SK-N-SH (cell line): Measurements from ENCODE around the gene USP40. TPM values are rescaled to one million over a fixed set of nuclear protein-coding genes. Genes with fewer than 3 reads are reported as not detected.

ENCODE experiments used
- CTCF ChIA-PET: fragments of 300-600, 350-600 bp; formaldehyde crosslinking; extraction: SDS; loops from one replicate; lab custom pipeline; 2021; lab: Yijun Ruan, JAX
- POLR2A ChIA-PET: fragments of 350-600 bp; sonication (Branson Sonifier 250); formaldehyde crosslinking; extraction: SDS; loops from one replicate; lab custom pipeline; 2020; ENCODE audit warnings: antibody characterized with exemption, inconsistent platforms; lab: Yijun Ruan, JAX
- DNase-seq: peaks from one replicate; pipeline ENCODE4 v3.0.0; 2012
- H2AFZ ChIP-seq: fragments of 200-600 bp; sonication (generic); 2 replicates; pipeline ENCODE4 v1.8.1; 2016; ENCODE audit warnings: antibody characterized with exemption, mild to moderate bottlenecking, low read depth
- H3F3A ChIP-seq: fragments of 200-600 bp; sonication (generic); replicated peaks from 2 replicates; pipeline ENCODE3; 2016; ENCODE audit warnings: antibody characterized with exemption, mild to moderate bottlenecking; ENCODE audit not compliant: insufficient read depth
- H3K27ac ChIP-seq, 2 experiments: fragments of 200-500 bp in 1 of 2; fragments of 200-600 bp in 1 of 2; sonication (Bioruptor generic) in 1 of 2; sonication (generic), shearing (Covaris generic) in 1 of 2; 2 replicates each; pipeline versions ENCODE4 v1.5.1 to v1.6.1; 2014 to 2016; ENCODE audit warnings: low read depth in 2 of 2, inconsistent platforms in 1 of 2, low read length in 1 of 2, mild to moderate bottlenecking in 1 of 2, mixed read lengths in 1 of 2
- H3K27me3 ChIP-seq: fragments of 200-600 bp; sonication (generic), shearing (Covaris generic); 2 replicates; pipeline ENCODE4 v1.6.1; 2016; ENCODE audit warnings: mixed run types; ENCODE audit not compliant: insufficient read depth
- H3K36me3 ChIP-seq, 2 experiments: fragments of 200-500 bp in 1 of 2; fragments of 200-600 bp in 1 of 2; sonication (Bioruptor generic) in 1 of 2; sonication (generic) in 1 of 2; replicated peaks in 1 of 2; 2 replicates each; pipeline versions ENCODE3 to v1.5.1; 2014 to 2016; ENCODE audit warnings: low read length in 1 of 2, mild to moderate bottlenecking in 1 of 2; ENCODE audit not compliant: insufficient read depth in 2 of 2, control insufficient read depth in 1 of 2
- H3K4me1 ChIP-seq, 2 experiments: fragments of 200-500 bp in 1 of 2; fragments of 200-600 bp in 1 of 2; sonication (Bioruptor generic) in 1 of 2; sonication (generic), shearing (Covaris generic) in 1 of 2; 2 replicates each; pipeline versions ENCODE4 v1.5.1 to v1.6.1; 2014 to 2016; ENCODE audit warnings: low read depth in 1 of 2, low read length in 1 of 2, mixed run types in 1 of 2; ENCODE audit not compliant: insufficient read depth in 2 of 2, control insufficient read depth in 1 of 2
- H3K4me2 ChIP-seq: fragments of 200-600 bp; sonication (generic), shearing (Covaris generic); 2 replicates; pipeline ENCODE4 v1.6.1; 2017; ENCODE audit warnings: mixed run types
- H3K4me3 ChIP-seq, 2 experiments: fragments of 200-500 bp in 1 of 2; fragments of 200-600 bp in 1 of 2; sonication (Bioruptor generic) in 1 of 2; sonication (generic), shearing (Covaris generic) in 1 of 2; 2 replicates each; pipeline versions ENCODE4 v1.5.1 to v1.8.1; 2014 to 2016; ENCODE audit warnings: low read depth in 2 of 2, inconsistent platforms in 1 of 2, low read length in 1 of 2, mild to moderate bottlenecking in 1 of 2, mixed read lengths in 1 of 2, moderate library complexity in 1 of 2
- H3K79me2 ChIP-seq: fragments of 200-600 bp; sonication (generic); 2 replicates; pipeline ENCODE4 v1.8.1; 2017; ENCODE audit warnings: mild to moderate bottlenecking; ENCODE audit not compliant: insufficient read depth
- H3K9ac ChIP-seq: fragments of 200-600 bp; sonication (generic); 2 replicates; pipeline ENCODE4 v1.6.1; 2017; ENCODE audit warnings: mixed run types
- H3K9me2 ChIP-seq: fragments of 200-600 bp; sonication (generic); 2 replicates; pipeline ENCODE4 v1.6.1; 2017; ENCODE audit warnings: mixed run types
- H3K9me3 ChIP-seq: fragments of 200-600 bp; sonication (generic); 2 replicates; pipeline ENCODE4 v1.6.1; 2017; ENCODE audit warnings: mixed run types, mild to moderate bottlenecking, moderate library complexity
- H4K20me1 ChIP-seq: fragments of 200-600 bp; sonication (generic); 2 replicates; pipeline ENCODE4 v1.6.1; 2017; ENCODE audit warnings: mild to moderate bottlenecking, mixed run types; ENCODE audit not compliant: insufficient read depth
- CHD2 ChIP-seq: fragments of 150-350 bp; IDR thresholded peaks from 2 replicates; pipeline ENCODE4 v1.6.1; 2018; ENCODE audit warnings: low read length; ENCODE audit not compliant: partially characterized antibody
- ELF1 ChIP-seq: IDR thresholded peaks from 2 replicates; pipeline ENCODE4 v1.4.0; 2012
- EP300 ChIP-seq, 2 experiments: IDR thresholded peaks; 2 replicates each; pipeline versions ENCODE4 v1.4.0 to v1.6.1; 2012; ENCODE audit warnings: borderline replicate concordance in 1 of 2, low read depth in 1 of 2, low read length in 1 of 2
- FOSL2 ChIP-seq: IDR thresholded peaks from 2 replicates; pipeline ENCODE4 v1.4.0; 2012; ENCODE audit warnings: low read depth, mild to moderate bottlenecking, moderate library complexity, borderline replicate concordance
- FOXM1 ChIP-seq: IDR thresholded peaks from 2 replicates; pipeline ENCODE4 v1.4.0; 2012; ENCODE audit warnings: low read depth, mild to moderate bottlenecking
- GABPA ChIP-seq: IDR thresholded peaks from 2 replicates; pipeline ENCODE4 v1.4.0; 2012; ENCODE audit warnings: low read depth, mild to moderate bottlenecking
- MEF2A ChIP-seq: IDR thresholded peaks from 2 replicates; pipeline ENCODE4 v1.4.0; 2012; ENCODE audit warnings: low read depth, borderline replicate concordance
- MXI1 ChIP-seq: IDR thresholded peaks from 2 replicates; pipeline ENCODE4 v1.6.1; 2012; ENCODE audit warnings: mild to moderate bottlenecking, low read depth, low read length, improper control_type of control experiment
- NFIC ChIP-seq: IDR thresholded peaks from 2 replicates; pipeline ENCODE4 v1.4.0; 2012; ENCODE audit warnings: borderline replicate concordance
- RCOR1 ChIP-seq: fragments of 150-350 bp; IDR thresholded peaks from 2 replicates; pipeline ENCODE4 v1.6.1; 2017; ENCODE audit warnings: antibody characterized with exemption, low read length
- RXRA ChIP-seq: IDR thresholded peaks from 2 replicates; pipeline ENCODE4 v1.4.0; 2012; ENCODE audit warnings: low read depth, mild to moderate bottlenecking, borderline replicate concordance
- SIN3A ChIP-seq: IDR thresholded peaks from 2 replicates; pipeline ENCODE4 v1.6.1; 2012; ENCODE audit warnings: low read depth, mild to moderate bottlenecking, low read length, moderate library complexity, borderline replicate concordance
- SMC3 ChIP-seq: IDR thresholded peaks from 2 replicates; pipeline ENCODE4 v1.6.1; 2012; ENCODE audit warnings: low read depth, low read length, improper control_type of control experiment
- TCF12 ChIP-seq: IDR thresholded peaks from 2 replicates; pipeline ENCODE4 v1.4.0; 2012
- TEAD4 ChIP-seq: IDR thresholded peaks from 2 replicates; pipeline ENCODE4 v1.4.0; 2012; ENCODE audit warnings: mild to moderate bottlenecking, borderline replicate concordance; ENCODE audit not compliant: insufficient read depth
- YY1 ChIP-seq: IDR thresholded peaks from 2 replicates; pipeline ENCODE4 v1.4.0; 2012; ENCODE audit warnings: low read depth, mild to moderate bottlenecking
- WGBS: methylation state at CpG from one replicate; pipeline ENCODE4 v1.1.6; 2017; ENCODE audit warnings: low lambda C conversion rate; 5-methylcytosine and 5-hydroxymethylcytosine counted together
- polyA plus RNA-seq, 3 experiments: library from polyadenylated mRNA; depleted of rRNA; stranded (reverse); fragments of >200 nt; gene quantifications; 2 replicates each; pipeline ENCODE4 v1.2.3, GENCODE V29; 2012
- TF ChIP-seq, protein P1 (sequence below): IDR thresholded peaks from 2 replicates; pipeline ENCODE4 v1.4.0; 2012; ENCODE audit warnings: low read depth
- TF ChIP-seq, protein P2 (sequence below): fragments of 200-600 bp; sonication (generic); IDR thresholded peaks from 2 replicates; pipeline ENCODE4 v1.6.1; 2017; ENCODE audit warnings: antibody characterized with exemption, mild to moderate bottlenecking, moderate library complexity
- TF ChIP-seq, protein P3 (sequence below): IDR thresholded peaks from 2 replicates; pipeline ENCODE4 v1.6.1; 2012; ENCODE audit warnings: mild to moderate bottlenecking, low read depth, low read length, moderate library complexity
- TF ChIP-seq, protein P4 (sequence below): fragments of 150-350 bp; IDR thresholded peaks from 2 replicates; pipeline ENCODE4 v1.6.1; 2017; ENCODE audit warnings: antibody characterized with exemption, low read length, low read depth, borderline replicate concordance

USP40 gene
- polyA plus RNA-seq, 1 of the 3 experiments (the other 2 are of a cell fraction) = 37.0 TPM

DNA sequence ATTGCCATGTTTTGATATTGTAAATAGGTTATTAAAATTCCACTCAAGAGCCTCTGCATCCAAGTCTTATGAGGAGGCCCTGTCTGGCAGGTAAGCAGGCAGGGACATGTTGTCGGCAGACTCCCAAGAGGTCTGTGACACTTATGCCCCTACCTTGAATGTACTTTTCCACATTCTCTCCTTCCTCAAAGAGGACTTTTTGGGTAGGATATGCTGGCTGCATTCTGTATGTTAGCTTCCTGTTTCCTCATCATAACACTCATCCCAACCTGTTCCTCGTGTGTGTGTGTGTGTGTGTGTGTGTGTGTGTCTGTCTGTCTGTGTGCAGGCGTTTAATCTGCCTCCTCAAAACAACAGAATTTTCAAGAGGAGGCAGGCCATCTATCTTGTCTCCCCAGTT is 75.3 kb downstream of the USP40 start:
- H3K4me3 ChIP-seq = no peak overlapping the region
- no peaks in the 10 kb centered on the region for H4K20me1 ChIP-seq
- no peak overlapping the region for H3K4me2 ChIP-seq
- TF ChIP-seq RCOR1 (no peak), ELF1 (no peak), TEAD4 (no peak), FOSL2 (no peak), NFIC (no peak), MXI1 (no peak), RXRA (no peak), YY1 (no peak), EP300 (IDR thresholded peaks at IDR 0.05; ENCODE audit: borderline replicate concordance in 1 of 2, low read depth in 1 of 2, low read length in 1 of 2) (no peak), TCF12 (no peak), SMC3 (no peak), GABPA (no peak), SIN3A (no peak), FOXM1 (no peak), MEF2A (no peak), CHD2 (no peak)
- TF ChIP-seq, protein P1, sequence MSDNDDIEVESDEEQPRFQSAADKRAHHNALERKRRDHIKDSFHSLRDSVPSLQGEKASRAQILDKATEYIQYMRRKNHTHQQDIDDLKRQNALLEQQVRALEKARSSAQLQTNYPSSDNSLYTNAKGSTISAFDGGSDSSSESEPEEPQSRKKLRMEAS = no peak
- TF ChIP-seq, protein P2, sequence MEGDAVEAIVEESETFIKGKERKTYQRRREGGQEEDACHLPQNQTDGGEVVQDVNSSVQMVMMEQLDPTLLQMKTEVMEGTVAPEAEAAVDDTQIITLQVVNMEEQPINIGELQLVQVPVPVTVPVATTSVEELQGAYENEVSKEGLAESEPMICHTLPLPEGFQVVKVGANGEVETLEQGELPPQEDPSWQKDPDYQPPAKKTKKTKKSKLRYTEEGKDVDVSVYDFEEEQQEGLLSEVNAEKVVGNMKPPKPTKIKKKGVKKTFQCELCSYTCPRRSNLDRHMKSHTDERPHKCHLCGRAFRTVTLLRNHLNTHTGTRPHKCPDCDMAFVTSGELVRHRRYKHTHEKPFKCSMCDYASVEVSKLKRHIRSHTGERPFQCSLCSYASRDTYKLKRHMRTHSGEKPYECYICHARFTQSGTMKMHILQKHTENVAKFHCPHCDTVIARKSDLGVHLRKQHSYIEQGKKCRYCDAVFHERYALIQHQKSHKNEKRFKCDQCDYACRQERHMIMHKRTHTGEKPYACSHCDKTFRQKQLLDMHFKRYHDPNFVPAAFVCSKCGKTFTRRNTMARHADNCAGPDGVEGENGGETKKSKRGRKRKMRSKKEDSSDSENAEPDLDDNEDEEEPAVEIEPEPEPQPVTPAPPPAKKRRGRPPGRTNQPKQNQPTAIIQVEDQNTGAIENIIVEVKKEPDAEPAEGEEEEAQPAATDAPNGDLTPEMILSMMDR = no peak
- TF ChIP-seq, protein P3, sequence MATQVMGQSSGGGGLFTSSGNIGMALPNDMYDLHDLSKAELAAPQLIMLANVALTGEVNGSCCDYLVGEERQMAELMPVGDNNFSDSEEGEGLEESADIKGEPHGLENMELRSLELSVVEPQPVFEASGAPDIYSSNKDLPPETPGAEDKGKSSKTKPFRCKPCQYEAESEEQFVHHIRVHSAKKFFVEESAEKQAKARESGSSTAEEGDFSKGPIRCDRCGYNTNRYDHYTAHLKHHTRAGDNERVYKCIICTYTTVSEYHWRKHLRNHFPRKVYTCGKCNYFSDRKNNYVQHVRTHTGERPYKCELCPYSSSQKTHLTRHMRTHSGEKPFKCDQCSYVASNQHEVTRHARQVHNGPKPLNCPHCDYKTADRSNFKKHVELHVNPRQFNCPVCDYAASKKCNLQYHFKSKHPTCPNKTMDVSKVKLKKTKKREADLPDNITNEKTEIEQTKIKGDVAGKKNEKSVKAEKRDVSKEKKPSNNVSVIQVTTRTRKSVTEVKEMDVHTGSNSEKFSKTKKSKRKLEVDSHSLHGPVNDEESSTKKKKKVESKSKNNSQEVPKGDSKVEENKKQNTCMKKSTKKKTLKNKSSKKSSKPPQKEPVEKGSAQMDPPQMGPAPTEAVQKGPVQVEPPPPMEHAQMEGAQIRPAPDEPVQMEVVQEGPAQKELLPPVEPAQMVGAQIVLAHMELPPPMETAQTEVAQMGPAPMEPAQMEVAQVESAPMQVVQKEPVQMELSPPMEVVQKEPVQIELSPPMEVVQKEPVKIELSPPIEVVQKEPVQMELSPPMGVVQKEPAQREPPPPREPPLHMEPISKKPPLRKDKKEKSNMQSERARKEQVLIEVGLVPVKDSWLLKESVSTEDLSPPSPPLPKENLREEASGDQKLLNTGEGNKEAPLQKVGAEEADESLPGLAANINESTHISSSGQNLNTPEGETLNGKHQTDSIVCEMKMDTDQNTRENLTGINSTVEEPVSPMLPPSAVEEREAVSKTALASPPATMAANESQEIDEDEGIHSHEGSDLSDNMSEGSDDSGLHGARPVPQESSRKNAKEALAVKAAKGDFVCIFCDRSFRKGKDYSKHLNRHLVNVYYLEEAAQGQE = no peak
- TF ChIP-seq, protein P4, sequence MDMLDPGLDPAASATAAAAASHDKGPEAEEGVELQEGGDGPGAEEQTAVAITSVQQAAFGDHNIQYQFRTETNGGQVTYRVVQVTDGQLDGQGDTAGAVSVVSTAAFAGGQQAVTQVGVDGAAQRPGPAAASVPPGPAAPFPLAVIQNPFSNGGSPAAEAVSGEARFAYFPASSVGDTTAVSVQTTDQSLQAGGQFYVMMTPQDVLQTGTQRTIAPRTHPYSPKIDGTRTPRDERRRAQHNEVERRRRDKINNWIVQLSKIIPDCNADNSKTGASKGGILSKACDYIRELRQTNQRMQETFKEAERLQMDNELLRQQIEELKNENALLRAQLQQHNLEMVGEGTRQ = no peak
- no peaks in the 10 kb centered on the region for H3K9me3 ChIP-seq
- H2AFZ ChIP-seq = no peak overlapping the region
- H3K9ac ChIP-seq = no peak overlapping the region
- DNase-seq = no peak
- no peak overlapping the region for H3K27ac ChIP-seq
- POLR2A ChIA-PET = no interaction called here
- H3K9me2 ChIP-seq = no peaks in the 10 kb centered on the region
- no peaks in the 10 kb centered on the region for H3K79me2 ChIP-seq
- H3K27me3 ChIP-seq = no peaks in the 10 kb centered on the region
- CTCF ChIA-PET = no interaction called here
- H3F3A ChIP-seq = peaks cover 35% of the 10 kb centered on the region
- H3K4me1 ChIP-seq = peaks cover 2 to 26% of the 10 kb centered on the region in 2 experiments; a peak in 3 of 4 replicates
- 89% methylated on average over 3 of the region's 3 CpGs for WGBS
- H3K36me3 ChIP-seq = peaks cover 30 to 33% of the 10 kb centered on the region in 2 experiments
